ENCODE measurements around the gene ANKRD23. TPM values are rescaled to one million over a fixed set of nuclear protein-coding genes. Genes with fewer than 3 reads are reported as not detected.

The ANKRD23 gene
- total and polyA plus RNA-seq, 2 of the 13 experiments (the other 11 are each of a cell fraction or from before 2014, with no cell fraction given) = 1.5 to 1.6 TPM

DNA sequence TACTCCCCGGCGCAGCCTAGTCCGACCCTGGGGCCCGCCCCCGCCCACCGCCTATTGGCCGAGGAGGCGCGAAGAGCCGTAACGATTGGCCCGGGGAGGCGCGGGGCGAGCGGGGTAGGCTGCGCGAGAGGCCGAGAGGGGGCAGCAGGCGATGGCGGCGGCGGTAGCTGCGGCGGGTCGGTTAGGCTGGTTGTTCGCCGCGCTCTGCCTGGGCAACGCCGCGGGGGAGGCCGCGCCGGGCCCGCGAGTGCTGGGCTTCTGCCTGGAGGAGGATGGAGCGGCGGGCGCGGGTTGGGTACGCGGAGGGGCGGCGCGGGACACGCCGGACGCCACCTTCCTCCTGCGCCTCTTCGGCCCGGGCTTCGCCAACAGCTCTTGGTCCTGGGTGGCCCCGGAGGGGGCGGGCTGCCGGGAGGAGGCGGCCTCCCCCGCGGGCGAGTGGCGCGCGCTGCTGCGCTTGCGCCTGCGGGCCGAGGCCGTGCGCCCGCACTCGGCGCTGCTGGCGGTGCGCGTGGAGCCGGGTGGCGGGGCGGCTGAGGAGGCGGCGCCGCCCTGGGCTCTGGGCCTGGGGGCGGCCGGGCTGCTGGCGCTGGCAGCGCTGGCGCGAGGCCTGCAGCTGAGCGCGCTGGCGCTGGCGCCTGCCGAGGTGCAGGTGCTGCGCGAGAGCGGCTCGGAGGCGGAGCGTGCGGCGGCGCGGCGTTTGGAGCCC, 27.5 kb downstream of the ANKRD23 start, which contains the start of gene CNNM3 (continued):
- TF ChIP-seq, protein P1, sequence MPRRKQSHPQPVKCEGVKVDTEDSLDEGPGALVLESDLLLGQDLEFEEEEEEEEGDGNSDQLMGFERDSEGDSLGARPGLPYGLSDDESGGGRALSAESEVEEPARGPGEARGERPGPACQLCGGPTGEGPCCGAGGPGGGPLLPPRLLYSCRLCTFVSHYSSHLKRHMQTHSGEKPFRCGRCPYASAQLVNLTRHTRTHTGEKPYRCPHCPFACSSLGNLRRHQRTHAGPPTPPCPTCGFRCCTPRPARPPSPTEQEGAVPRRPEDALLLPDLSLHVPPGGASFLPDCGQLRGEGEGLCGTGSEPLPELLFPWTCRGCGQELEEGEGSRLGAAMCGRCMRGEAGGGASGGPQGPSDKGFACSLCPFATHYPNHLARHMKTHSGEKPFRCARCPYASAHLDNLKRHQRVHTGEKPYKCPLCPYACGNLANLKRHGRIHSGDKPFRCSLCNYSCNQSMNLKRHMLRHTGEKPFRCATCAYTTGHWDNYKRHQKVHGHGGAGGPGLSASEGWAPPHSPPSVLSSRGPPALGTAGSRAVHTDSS (CRISPR knock-in tag; conservative IDR thresholded peaks at IDR 0.05) = no peak
- TF ChIP-seq PITX1 (CRISPR knock-in tag; IDR thresholded peaks at IDR 0.05) = no peak
- TF ChIP-seq, protein P2, sequence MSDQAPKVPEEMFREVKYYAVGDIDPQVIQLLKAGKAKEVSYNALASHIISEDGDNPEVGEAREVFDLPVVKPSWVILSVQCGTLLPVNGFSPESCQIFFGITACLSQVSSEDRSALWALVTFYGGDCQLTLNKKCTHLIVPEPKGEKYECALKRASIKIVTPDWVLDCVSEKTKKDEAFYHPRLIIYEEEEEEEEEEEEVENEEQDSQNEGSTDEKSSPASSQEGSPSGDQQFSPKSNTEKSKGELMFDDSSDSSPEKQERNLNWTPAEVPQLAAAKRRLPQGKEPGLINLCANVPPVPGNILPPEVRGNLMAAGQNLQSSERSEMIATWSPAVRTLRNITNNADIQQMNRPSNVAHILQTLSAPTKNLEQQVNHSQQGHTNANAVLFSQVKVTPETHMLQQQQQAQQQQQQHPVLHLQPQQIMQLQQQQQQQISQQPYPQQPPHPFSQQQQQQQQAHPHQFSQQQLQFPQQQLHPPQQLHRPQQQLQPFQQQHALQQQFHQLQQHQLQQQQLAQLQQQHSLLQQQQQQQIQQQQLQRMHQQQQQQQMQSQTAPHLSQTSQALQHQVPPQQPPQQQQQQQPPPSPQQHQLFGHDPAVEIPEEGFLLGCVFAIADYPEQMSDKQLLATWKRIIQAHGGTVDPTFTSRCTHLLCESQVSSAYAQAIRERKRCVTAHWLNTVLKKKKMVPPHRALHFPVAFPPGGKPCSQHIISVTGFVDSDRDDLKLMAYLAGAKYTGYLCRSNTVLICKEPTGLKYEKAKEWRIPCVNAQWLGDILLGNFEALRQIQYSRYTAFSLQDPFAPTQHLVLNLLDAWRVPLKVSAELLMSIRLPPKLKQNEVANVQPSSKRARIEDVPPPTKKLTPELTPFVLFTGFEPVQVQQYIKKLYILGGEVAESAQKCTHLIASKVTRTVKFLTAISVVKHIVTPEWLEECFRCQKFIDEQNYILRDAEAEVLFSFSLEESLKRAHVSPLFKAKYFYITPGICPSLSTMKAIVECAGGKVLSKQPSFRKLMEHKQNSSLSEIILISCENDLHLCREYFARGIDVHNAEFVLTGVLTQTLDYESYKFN (CRISPR knock-in tag; conservative IDR thresholded peaks at IDR 0.05) = peak; percentile 64
- peak; percentile 32; the same call in 1 of the 2 replicates for TF ChIP-seq JDP2 (CRISPR knock-in tag; IDR thresholded peaks at IDR 0.05; ENCODE audit: borderline replicate concordance)
- TF ChIP-seq ZNF333 (CRISPR knock-in tag; IDR thresholded peaks at IDR 0.05; ENCODE audit: borderline replicate concordance) = no peak
- TF ChIP-seq ZSCAN25 (CRISPR knock-in tag; IDR thresholded peaks at IDR 0.05) = no peak
- TF ChIP-seq SUZ12 (IDR thresholded peaks at IDR 0.05; ENCODE audit: low read depth, low read length) = no peak
- TF ChIP-seq ATM (IDR thresholded peaks at IDR 0.05; ENCODE audit: borderline replicate concordance) = no peak
- TF ChIP-seq NFIB (CRISPR knock-in tag; IDR thresholded peaks at IDR 0.05; ENCODE audit: borderline replicate concordance) = no peak
- TF ChIP-seq MBNL3 (CRISPR knock-in tag; conservative IDR thresholded peaks at IDR 0.05) = no peak
- no peak for TF ChIP-seq ZNF878 (CRISPR knock-in tag; IDR thresholded peaks at IDR 0.05)
- TF ChIP-seq ZNF766 (CRISPR knock-in tag; IDR thresholded peaks at IDR 0.05; ENCODE audit: borderline replicate concordance) = peak; percentile 47; the same call in 1 of the 2 replicates
- no peak for TF ChIP-seq SMYD3 (CRISPR knock-in tag; IDR thresholded peaks at IDR 0.05)
- peak; percentile 70; the same call in 1 of the 2 replicates for TF ChIP-seq ZNF253 (CRISPR knock-in tag; IDR thresholded peaks at IDR 0.05; ENCODE audit: borderline replicate concordance)
- peak; percentile 54 for TF ChIP-seq RBM39 (IDR thresholded peaks at IDR 0.05; ENCODE audit: low read depth, low read length, poor library complexity, severe bottlenecking)
- TF ChIP-seq, protein P3, sequence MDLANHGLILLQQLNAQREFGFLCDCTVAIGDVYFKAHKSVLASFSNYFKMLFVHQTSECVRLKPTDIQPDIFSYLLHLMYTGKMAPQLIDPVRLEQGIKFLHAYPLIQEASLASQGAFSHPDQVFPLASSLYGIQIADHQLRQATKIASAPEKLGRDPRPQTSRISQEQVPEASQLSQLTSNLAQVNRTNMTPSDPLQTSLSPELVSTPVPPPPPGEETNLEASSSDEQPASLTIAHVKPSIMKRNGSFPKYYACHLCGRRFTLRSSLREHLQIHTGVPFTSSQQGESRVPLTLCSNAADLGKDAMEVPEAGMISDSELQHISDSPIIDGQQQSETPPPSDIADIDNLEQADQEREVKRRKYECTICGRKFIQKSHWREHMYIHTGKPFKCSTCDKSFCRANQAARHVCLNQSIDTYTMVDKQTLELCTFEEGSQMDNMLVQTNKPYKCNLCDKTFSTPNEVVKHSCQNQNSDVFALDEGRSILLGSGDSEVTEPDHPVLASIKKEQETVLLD (CRISPR knock-in tag; IDR thresholded peaks at IDR 0.05; ENCODE audit: low read depth) = peak; percentile 76
- TF ChIP-seq ZNF772 (CRISPR knock-in tag; IDR thresholded peaks at IDR 0.05) = peak; percentile 48; the same call in 1 of the 2 replicates
- peak; percentile 81; the same call in 1 of the 2 replicates for TF ChIP-seq NFKB2 (CRISPR knock-in tag; IDR thresholded peaks at IDR 0.05; ENCODE audit: borderline replicate concordance)
- no peak for TF ChIP-seq SP5 (CRISPR knock-in tag; IDR thresholded peaks at IDR 0.05; ENCODE audit: borderline replicate concordance, low read depth)
- TF ChIP-seq ZNF747 (CRISPR knock-in tag; IDR thresholded peaks at IDR 0.05; ENCODE audit: borderline replicate concordance) = 0 out of 2 replicates have a peak, but pooled peaks have one; percentile 53
- TF ChIP-seq, protein P4, sequence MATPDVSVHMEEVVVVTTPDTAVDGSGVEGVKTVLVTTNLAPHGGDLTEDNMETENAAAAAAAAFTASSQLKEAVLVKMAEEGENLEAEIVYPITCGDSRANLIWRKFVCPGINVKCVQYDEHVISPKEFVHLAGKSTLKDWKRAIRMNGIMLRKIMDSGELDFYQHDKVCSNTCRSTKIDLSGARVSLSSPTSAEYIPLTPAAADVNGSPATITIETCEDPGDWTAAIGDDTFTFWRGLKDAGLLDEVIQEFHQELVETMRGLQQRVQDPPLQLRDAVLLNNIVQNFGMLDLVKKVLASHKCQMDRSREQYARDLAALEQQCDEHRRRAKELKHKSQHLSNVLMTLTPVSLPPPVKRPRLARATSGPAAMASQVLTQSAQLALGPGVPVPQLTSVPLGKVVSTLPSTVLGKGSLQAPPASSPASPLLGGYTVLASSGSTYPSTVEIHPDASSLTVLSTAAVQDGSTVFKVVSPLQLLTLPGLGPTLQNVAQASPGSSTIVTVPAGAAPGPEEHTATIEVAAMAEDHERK (CRISPR knock-in tag; IDR thresholded peaks at IDR 0.05; ENCODE audit: low read depth) = no peak

Data from HepG2 (cell line).